Measurements from ENCODE around the gene LRIT3. TPM values are rescaled to one million over a fixed set of nuclear protein-coding genes. Genes with fewer than 3 reads are reported as not detected.

Gene LRIT3
- total and polyA plus RNA-seq, 2 of the 8 experiments (the other 6 are each of a cell fraction or from before 2014, with no cell fraction given), result 0.11 TPM; not detected in 1

DNA sequence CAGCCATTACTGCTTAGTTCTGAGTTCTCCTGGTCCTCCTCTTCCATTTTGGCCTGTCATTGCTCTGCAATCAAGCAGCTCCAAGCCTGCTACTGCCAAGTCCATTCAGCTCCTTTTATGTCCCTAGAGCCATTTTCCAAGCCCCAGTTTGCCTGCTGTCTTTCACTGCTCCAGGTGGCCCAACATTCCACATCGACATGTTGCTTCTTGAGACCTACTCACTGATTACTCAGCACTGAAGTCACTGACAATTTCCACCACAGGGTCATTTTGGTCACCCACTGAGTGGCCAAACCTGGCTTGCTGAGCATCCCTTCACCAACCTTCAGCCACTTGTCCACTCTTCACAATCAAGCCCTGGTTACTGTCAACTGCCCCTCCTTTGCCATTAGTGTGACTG, 27.2 kb downstream of the LRIT3 start (continued):
- TF ChIP-seq, protein P1, sequence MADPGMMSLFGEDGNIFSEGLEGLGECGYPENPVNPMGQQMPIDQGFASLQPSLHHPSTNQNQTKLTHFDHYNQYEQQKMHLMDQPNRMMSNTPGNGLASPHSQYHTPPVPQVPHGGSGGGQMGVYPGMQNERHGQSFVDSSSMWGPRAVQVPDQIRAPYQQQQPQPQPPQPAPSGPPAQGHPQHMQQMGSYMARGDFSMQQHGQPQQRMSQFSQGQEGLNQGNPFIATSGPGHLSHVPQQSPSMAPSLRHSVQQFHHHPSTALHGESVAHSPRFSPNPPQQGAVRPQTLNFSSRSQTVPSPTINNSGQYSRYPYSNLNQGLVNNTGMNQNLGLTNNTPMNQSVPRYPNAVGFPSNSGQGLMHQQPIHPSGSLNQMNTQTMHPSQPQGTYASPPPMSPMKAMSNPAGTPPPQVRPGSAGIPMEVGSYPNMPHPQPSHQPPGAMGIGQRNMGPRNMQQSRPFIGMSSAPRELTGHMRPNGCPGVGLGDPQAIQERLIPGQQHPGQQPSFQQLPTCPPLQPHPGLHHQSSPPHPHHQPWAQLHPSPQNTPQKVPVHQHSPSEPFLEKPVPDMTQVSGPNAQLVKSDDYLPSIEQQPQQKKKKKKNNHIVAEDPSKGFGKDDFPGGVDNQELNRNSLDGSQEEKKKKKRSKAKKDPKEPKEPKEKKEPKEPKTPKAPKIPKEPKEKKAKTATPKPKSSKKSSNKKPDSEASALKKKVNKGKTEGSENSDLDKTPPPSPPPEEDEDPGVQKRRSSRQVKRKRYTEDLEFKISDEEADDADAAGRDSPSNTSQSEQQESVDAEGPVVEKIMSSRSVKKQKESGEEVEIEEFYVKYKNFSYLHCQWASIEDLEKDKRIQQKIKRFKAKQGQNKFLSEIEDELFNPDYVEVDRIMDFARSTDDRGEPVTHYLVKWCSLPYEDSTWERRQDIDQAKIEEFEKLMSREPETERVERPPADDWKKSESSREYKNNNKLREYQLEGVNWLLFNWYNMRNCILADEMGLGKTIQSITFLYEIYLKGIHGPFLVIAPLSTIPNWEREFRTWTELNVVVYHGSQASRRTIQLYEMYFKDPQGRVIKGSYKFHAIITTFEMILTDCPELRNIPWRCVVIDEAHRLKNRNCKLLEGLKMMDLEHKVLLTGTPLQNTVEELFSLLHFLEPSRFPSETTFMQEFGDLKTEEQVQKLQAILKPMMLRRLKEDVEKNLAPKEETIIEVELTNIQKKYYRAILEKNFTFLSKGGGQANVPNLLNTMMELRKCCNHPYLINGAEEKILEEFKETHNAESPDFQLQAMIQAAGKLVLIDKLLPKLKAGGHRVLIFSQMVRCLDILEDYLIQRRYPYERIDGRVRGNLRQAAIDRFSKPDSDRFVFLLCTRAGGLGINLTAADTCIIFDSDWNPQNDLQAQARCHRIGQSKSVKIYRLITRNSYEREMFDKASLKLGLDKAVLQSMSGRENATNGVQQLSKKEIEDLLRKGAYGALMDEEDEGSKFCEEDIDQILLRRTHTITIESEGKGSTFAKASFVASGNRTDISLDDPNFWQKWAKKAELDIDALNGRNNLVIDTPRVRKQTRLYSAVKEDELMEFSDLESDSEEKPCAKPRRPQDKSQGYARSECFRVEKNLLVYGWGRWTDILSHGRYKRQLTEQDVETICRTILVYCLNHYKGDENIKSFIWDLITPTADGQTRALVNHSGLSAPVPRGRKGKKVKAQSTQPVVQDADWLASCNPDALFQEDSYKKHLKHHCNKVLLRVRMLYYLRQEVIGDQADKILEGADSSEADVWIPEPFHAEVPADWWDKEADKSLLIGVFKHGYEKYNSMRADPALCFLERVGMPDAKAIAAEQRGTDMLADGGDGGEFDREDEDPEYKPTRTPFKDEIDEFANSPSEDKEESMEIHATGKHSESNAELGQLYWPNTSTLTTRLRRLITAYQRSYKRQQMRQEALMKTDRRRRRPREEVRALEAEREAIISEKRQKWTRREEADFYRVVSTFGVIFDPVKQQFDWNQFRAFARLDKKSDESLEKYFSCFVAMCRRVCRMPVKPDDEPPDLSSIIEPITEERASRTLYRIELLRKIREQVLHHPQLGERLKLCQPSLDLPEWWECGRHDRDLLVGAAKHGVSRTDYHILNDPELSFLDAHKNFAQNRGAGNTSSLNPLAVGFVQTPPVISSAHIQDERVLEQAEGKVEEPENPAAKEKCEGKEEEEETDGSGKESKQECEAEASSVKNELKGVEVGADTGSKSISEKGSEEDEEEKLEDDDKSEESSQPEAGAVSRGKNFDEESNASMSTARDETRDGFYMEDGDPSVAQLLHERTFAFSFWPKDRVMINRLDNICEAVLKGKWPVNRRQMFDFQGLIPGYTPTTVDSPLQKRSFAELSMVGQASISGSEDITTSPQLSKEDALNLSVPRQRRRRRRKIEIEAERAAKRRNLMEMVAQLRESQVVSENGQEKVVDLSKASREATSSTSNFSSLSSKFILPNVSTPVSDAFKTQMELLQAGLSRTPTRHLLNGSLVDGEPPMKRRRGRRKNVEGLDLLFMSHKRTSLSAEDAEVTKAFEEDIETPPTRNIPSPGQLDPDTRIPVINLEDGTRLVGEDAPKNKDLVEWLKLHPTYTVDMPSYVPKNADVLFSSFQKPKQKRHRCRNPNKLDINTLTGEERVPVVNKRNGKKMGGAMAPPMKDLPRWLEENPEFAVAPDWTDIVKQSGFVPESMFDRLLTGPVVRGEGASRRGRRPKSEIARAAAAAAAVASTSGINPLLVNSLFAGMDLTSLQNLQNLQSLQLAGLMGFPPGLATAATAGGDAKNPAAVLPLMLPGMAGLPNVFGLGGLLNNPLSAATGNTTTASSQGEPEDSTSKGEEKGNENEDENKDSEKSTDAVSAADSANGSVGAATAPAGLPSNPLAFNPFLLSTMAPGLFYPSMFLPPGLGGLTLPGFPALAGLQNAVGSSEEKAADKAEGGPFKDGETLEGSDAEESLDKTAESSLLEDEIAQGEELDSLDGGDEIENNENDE (IDR thresholded peaks at IDR 0.05; ENCODE audit: insufficient replicate concordance, low read length), result no peak
- TF ChIP-seq POU5F1 (IDR thresholded peaks at IDR 0.05; ENCODE audit: low read depth, low read length), result no peak
- no peak for TF ChIP-seq BACH1 (IDR thresholded peaks at IDR 0.05; ENCODE audit: low read length)
- no peak for TF ChIP-seq CBX5 (IDR thresholded peaks at IDR 0.05; ENCODE audit: low read depth, low read length)
- TF ChIP-seq CHD1 (IDR thresholded peaks at IDR 0.05; ENCODE audit: low read depth, low read length), result no peak
- TF ChIP-seq SRF (IDR thresholded peaks at IDR 0.05; ENCODE audit: low read depth, low read length), result no peak

Measured in H1 (cell line).